Activated CD8-positive, alpha-beta T cell treated with anti-CD3 and anti-CD28 coated beads for 36 hours (primary cell): ENCODE results near the gene ANKRD11. TPM values are rescaled to one million over a fixed set of nuclear protein-coding genes. Genes with fewer than 3 reads are reported as not detected.
"Not testable (repeated sequence)": the region's sequence is repeated elsewhere in the genome, so short reads cannot be mapped to it uniquely, and the experiment has no call there.

ENCODE experiments used
- ATAC-seq: fragments of 200-7000 bp; cut with Tn5 transposase; one replicate; pipeline ENCODE4 v1.10.0; 2021; ENCODE audit warnings: mild to moderate bottlenecking, moderate library complexity
- CTCF ChIA-PET: fragments of 350-600 bp; sonication (Branson Sonifier 250); formaldehyde crosslinking; loops from one replicate; lab custom pipeline; 2021; ENCODE audit warnings: antibody characterized with exemption; lab: Charles Lee
- POLR2A ChIA-PET: fragments of 350-600 bp; sonication (Branson Sonifier 250); formaldehyde crosslinking; loops from one replicate; lab custom pipeline; 2021; ENCODE audit warnings: antibody characterized with exemption; lab: Charles Lee
- DNase-seq: peaks from one replicate; pipeline ENCODE4 v3.0.0-alpha.2; 2020
- H3K27ac Mint-ChIP-seq: one replicate; pipeline ENCODE4 v1.8.0; 2021; ENCODE audit warnings: mild to moderate bottlenecking, mixed read lengths
- H3K27me3 Mint-ChIP-seq: one replicate; pipeline ENCODE4 v1.8.0; 2021; ENCODE audit warnings: mixed read lengths
- H3K36me3 Mint-ChIP-seq: one replicate; pipeline ENCODE4 v1.8.0; 2021; ENCODE audit warnings: low read depth, mixed read lengths
- H3K4me1 Mint-ChIP-seq: one replicate; pipeline ENCODE4 v1.8.0; 2021; ENCODE audit warnings: low read depth, mixed read lengths
- H3K4me3 Mint-ChIP-seq: one replicate; pipeline ENCODE4 v1.8.0; 2021; ENCODE audit warnings: mild to moderate bottlenecking, moderate library complexity, mixed read lengths
- H3K9me3 Mint-ChIP-seq: one replicate; pipeline ENCODE4 v1.8.0; 2021; ENCODE audit warnings: mixed read lengths
- intact Hi-C: fragments of 100-400 bp; cut with micrococcal nuclease; formaldehyde crosslinking; loops from one replicate; pipeline ENCODE4 v1.10.0; 2022
- total RNA-seq, 2 experiments: library from RNA; stranded (reverse); gene quantifications; one replicate each; pipeline ENCODE4 v1.2.3, GENCODE V29; 2021
- TF ChIP-seq, protein P1 (sequence below): fragments of 200-600 bp; IDR thresholded peaks from one replicate; pipeline ENCODE4 v1.8.0; 2022; ENCODE audit warnings: antibody characterized with exemption, mild to moderate bottlenecking

Gene ANKRD11
- total RNA-seq, 2 experiments from 2014 or later = 145 to 147 TPM

DNA sequence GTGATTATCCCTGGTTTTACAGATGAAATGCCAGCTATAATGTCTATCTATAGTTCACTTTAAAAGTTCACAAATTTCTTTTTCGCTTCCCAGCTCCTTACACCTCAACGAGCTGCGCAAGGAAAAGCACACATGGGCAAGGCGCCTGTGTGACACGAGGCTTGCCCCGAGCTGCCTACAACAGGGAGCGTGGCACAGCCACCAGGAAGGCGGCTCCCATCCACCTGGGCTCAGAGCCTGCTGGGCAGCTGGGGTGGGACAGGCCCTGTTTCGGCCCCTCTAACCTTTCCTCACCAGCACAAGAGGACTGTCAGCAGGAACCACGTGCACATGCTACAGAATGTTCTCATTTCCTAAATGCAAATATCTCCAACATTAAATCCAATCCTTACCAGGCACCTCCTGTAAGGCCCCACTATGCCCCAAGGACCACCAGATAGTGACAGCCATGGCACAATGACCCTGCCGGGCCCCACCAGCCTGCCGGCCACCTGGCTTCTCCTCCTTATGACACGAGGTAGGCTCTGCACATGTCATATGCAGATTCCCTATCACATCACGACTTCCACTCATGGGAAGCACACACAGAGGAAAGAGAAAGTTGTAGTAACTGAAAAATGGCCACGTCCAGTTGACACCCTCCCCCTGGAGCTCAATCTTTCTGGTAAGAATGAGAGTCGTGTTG lies 180.8 kb downstream of the ANKRD11 start:
- ChIA-PET POLR2A (no interaction called here), CTCF (interaction anchor here (1.0 to 2.8 kb wide), 4 partner anchors 15 to 199 kb away, joined by 3 to 11 read pairs (median 3); no protein-coding TSS in a partner anchor)
- Mint-ChIP-seq H3K9me3 (no peaks in the 10 kb centered on the region), H3K4me1 (peaks cover 55% of the 10 kb centered on the region), H3K4me3 (no peak overlapping the region), H3K36me3 (peaks cover 51% of the 10 kb centered on the region), H3K27me3 (no peaks in the 10 kb centered on the region), H3K27ac (peak overlapping the region; percentile 3)
- intact Hi-C loops = no loop called here
- DNase-seq (no peak), ATAC-seq (no peak)
- TF ChIP-seq, protein P1, sequence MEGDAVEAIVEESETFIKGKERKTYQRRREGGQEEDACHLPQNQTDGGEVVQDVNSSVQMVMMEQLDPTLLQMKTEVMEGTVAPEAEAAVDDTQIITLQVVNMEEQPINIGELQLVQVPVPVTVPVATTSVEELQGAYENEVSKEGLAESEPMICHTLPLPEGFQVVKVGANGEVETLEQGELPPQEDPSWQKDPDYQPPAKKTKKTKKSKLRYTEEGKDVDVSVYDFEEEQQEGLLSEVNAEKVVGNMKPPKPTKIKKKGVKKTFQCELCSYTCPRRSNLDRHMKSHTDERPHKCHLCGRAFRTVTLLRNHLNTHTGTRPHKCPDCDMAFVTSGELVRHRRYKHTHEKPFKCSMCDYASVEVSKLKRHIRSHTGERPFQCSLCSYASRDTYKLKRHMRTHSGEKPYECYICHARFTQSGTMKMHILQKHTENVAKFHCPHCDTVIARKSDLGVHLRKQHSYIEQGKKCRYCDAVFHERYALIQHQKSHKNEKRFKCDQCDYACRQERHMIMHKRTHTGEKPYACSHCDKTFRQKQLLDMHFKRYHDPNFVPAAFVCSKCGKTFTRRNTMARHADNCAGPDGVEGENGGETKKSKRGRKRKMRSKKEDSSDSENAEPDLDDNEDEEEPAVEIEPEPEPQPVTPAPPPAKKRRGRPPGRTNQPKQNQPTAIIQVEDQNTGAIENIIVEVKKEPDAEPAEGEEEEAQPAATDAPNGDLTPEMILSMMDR = no peak

- H3K27ac Mint-ChIP-seq = peak overlapping the region; percentile 64
- intact Hi-C loops = no loop called here
- no peak overlapping the region for H3K4me3 Mint-ChIP-seq
- DNase-seq (peak; percentile 64), ATAC-seq (peak; percentile 80)
- TF ChIP-seq, protein P1 = peak; percentile 74
- no peaks in the 10 kb centered on the region for H3K9me3 Mint-ChIP-seq
- peaks cover 48% of the 10 kb centered on the region for H3K36me3 Mint-ChIP-seq
- no peaks in the 10 kb centered on the region for H3K27me3 Mint-ChIP-seq
- H3K4me1 Mint-ChIP-seq = peaks cover 53% of the 10 kb centered on the region
- ChIA-PET POLR2A (interaction anchor here (0.9 kb wide), 1 partner anchor 482 kb away, joined by 4 read pairs; no protein-coding TSS in a partner anchor), CTCF (interaction anchor here (0.9 to 2.8 kb wide), 5 partner anchors 15 to 113 kb away, joined by 3 to 11 read pairs (median 3); no protein-coding TSS in a partner anchor)
Measured at GRCh38 chr16:89308391-89309333, 181.7 kb downstream of the ANKRD11 start.

- peaks cover 46% of the 10 kb centered on the region for H3K36me3 Mint-ChIP-seq
- ATAC-seq = no peak
- H3K27ac Mint-ChIP-seq = peak overlapping the region; percentile 34
- peaks cover 46% of the 10 kb centered on the region for H3K4me1 Mint-ChIP-seq
- CTCF ChIA-PET = interaction anchor here (0.7 to 2.8 kb wide), 4 partner anchors 8 to 23 kb away, joined by 3 to 11 read pairs (median 4); no protein-coding TSS in a partner anchor
- DNase-seq = no peak
- intact Hi-C loops = no loop called here
- POLR2A ChIA-PET = interaction anchor here (0.7 kb wide), 1 partner anchor 384 kb away, joined by 3 read pairs; no protein-coding TSS in a partner anchor
- H3K27me3 Mint-ChIP-seq = no peaks in the 10 kb centered on the region
- no peak overlapping the region for H3K4me3 Mint-ChIP-seq
- TF ChIP-seq, protein P1 = no peak
- H3K9me3 Mint-ChIP-seq = no peaks in the 10 kb centered on the region
Measured at GRCh38 chr16:89307421-89307805, 182.9 kb downstream of the ANKRD11 start.

GRCh38 chr16:89306457-89307420 lies 183.6 kb downstream of the ANKRD11 start:
- ChIA-PET POLR2A (interaction anchor here (0.7 kb wide), 1 partner anchor 384 kb away, joined by 3 read pairs; no protein-coding TSS in a partner anchor), CTCF (interaction anchor here (0.7 to 2.8 kb wide), 4 partner anchors 9 to 22 kb away, joined by 3 to 11 read pairs (median 4); no protein-coding TSS in a partner anchor)
- peaks cover 47% of the 10 kb centered on the region for H3K4me1 Mint-ChIP-seq
- intact Hi-C loops, H3K9me3 Mint-ChIP-seq, DNase-seq, ATAC-seq, H3K4me3 Mint-ChIP-seq, H3K27me3 Mint-ChIP-seq: not testable (repeated sequence)
- peak overlapping the region; percentile 34 for H3K27ac Mint-ChIP-seq
- H3K36me3 Mint-ChIP-seq = peaks cover 43% of the 10 kb centered on the region
